AG04449 (cell line): ENCODE results near the gene ERN1.
"Not testable (repeated sequence)": the region's sequence is repeated elsewhere in the genome, so short reads cannot be mapped to it uniquely, and the experiment has no call there.

ENCODE experiments used
- CTCF ChIA-PET: fragments of 350-600 bp; formaldehyde crosslinking; extraction: SDS; loops from one replicate; lab custom pipeline; 2021; ENCODE audit warnings: antibody characterized with exemption; lab: Yijun Ruan, JAX
- POLR2A ChIA-PET: fragments of 400-600, 350-600 bp; formaldehyde crosslinking; extraction: SDS; loops from one replicate; lab custom pipeline; 2020; ENCODE audit warnings: antibody characterized with exemption, inconsistent platforms; lab: Yijun Ruan, JAX
- DNase-seq: peaks from one replicate; pipeline ENCODE4 v3.0.0-alpha.2; 2010; ENCODE audit warnings: low read depth, low spot score
- H3K4me3 ChIP-seq: 2 replicates; pipeline ENCODE4 v1.5.1; 2011; ENCODE audit warnings: low read depth, mild to moderate bottlenecking, control low read depth, low read length
- TF ChIP-seq, protein P1 (sequence below): IDR thresholded peaks from one replicate; pipeline ENCODE4 v1.5.1; 2011; ENCODE audit warnings: mild to moderate bottlenecking, moderate library complexity, low read length, control low read depth, inconsistent platforms; ENCODE audit not compliant: insufficient read depth; ENCODE audit errors: missing control alignments

The ERN1 gene

DNA sequence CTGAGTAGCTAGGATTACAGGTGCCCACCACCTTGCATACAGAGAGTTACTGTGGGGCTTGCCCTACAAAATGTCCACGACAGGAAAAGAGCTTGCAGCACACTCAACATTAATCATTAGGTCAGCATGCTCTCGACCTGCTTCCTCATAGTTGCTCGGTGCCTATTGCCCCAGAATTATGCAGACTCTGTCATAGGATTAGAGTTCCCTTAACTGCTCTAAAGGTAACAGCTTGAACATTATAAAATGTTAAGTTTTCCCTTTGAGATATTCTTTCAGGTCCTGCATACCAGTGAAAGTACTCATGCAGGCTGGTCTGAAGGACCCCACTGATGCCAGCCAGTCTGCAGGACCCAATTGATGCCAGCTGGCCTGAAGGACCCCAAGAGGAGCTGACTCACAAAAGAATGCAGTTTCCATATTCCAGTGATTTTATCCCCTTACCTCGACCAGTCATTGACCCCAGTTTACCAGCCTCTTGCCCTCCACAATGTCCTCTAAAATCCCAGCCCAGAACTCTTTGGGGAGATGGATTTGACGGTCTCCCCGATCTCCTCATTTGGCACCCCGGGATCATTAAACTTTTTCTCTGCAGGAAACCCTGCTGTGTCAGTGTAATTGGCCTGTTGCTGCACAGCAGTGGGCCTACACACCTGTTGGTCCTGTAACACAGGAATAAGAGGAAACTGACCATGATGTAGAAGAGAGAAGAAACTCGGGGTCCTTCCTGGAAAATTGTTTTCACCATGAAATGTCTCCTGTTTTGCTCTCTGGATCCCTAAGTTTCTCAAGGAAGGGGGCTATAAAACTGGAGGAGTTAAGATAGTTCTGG, 120.2 kb downstream of the ERN1 start:
- TF ChIP-seq, protein P1, sequence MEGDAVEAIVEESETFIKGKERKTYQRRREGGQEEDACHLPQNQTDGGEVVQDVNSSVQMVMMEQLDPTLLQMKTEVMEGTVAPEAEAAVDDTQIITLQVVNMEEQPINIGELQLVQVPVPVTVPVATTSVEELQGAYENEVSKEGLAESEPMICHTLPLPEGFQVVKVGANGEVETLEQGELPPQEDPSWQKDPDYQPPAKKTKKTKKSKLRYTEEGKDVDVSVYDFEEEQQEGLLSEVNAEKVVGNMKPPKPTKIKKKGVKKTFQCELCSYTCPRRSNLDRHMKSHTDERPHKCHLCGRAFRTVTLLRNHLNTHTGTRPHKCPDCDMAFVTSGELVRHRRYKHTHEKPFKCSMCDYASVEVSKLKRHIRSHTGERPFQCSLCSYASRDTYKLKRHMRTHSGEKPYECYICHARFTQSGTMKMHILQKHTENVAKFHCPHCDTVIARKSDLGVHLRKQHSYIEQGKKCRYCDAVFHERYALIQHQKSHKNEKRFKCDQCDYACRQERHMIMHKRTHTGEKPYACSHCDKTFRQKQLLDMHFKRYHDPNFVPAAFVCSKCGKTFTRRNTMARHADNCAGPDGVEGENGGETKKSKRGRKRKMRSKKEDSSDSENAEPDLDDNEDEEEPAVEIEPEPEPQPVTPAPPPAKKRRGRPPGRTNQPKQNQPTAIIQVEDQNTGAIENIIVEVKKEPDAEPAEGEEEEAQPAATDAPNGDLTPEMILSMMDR = no peak
- POLR2A ChIA-PET = interaction anchor here (0.8 kb wide), 1 partner anchor 13 kb away, joined by 3 read pairs; no protein-coding TSS in a partner anchor
- DNase-seq = no peak
- CTCF ChIA-PET = interaction anchor here (0.8 to 2.4 kb wide), 5 partner anchors 16 to 123 kb away, joined by 3 to 6 read pairs (median 3); partner anchors contain the start of gene GH1
- no peak overlapping the region for H3K4me3 ChIP-seq

GRCh38 chr17:64008830-64009229, 121.1 kb downstream of the ERN1 start:
- CTCF ChIA-PET = interaction anchor here (1.3 to 1.8 kb wide), 2 partner anchors 17 to 20 kb away, joined by 3 to 6 read pairs; no protein-coding TSS in a partner anchor
- H3K4me3 ChIP-seq = no peak overlapping the region
- POLR2A ChIA-PET = no interaction called here
- TF ChIP-seq, protein P1 = no peak
- no peak for DNase-seq

DNA sequence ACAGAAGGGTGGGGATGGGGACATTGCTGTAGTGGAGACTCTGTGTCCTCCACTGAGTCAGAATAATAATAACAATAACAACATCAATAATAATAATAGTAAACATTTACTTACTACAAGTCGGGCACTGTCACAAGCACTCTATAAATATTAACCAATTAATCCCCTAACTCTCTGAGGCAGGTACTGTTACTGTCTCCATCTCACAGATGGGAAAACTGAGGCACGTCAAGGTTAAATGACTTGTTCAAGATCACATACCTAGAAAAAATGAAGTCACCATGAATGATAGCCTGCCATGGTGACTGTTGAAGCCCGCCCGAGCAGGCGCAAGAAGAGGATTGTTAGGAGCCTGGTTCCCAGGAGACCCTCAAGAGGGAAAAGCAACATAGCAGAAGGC, 121.6 kb downstream of the ERN1 start:
- ChIA-PET CTCF (no interaction called here), POLR2A (no interaction called here)
- DNase-seq = no peak
- TF ChIP-seq, protein P1 = no peak
- H3K4me3 ChIP-seq = no peak overlapping the region

GRCh38 chr17:64007838-64008282, 122.1 kb downstream of the ERN1 start:
- no peak overlapping the region for H3K4me3 ChIP-seq
- TF ChIP-seq, protein P1 = no peak
- no peak for DNase-seq
- ChIA-PET POLR2A (no interaction called here), CTCF (interaction anchor here (1.0 to 3.8 kb wide), 3 partner anchors 9 to 19 kb away, joined by 4 to 39 read pairs (median 12); partner anchors contain the start of gene ICAM2)

- DNase-seq, H3K4me3 ChIP-seq, POLR2A ChIA-PET: not testable (repeated sequence)
- CTCF ChIA-PET = interaction anchor here (0.5 to 3.8 kb wide), 7 partner anchors 10 to 128 kb away, joined by 3 to 39 read pairs (median 4); partner anchors contain the start of genes GH1 and ICAM2
Observed at GRCh38 chr17:64007089-64007837, 122.7 kb downstream of the ERN1 start.

DNA sequence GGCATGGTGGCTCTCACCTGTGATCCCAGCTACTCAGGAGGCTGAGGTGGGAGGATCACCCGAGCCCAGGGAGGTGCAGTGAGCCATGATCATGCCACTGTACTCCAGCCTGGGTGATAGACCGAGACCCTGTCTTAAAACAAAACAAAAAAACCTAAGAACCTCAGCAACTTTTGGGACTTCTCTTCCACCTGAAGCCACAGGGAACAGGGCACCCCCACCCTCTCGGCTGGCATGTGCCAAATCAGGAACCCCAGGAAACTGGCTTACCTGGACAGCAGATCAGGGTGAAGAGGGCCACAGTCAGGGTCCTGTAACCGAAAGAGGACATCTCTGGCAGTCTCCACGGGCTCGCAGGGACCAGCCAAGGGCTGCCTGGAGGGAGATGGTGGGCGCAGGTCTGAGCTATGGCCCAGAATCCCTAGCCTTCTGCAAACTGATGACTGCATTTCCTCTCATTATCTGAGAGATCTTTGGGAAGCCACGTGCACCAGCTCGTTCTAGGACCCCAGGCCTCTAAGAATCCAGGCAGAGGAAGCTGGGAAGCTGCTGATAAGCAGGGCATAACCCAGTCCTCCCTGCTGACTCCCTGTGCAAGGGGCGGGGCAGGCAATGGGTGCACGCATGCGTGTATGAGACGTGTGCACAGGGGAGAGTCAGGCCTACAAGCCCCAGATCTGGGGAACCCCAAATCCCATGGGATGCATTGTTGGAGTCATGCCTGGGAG, 123.4 kb downstream of the ERN1 start:
- no peak overlapping the region for H3K4me3 ChIP-seq

More for the DNA sequence above, 123.4 kb downstream of the ERN1 start:
- ChIA-PET CTCF (interaction anchor here (0.5 to 3.8 kb wide), 11 partner anchors 10 to 129 kb away, joined by 3 to 39 read pairs (median 4); partner anchors contain the start of genes GH1 and ICAM2), POLR2A (no interaction called here)
- no peak for DNase-seq
- TF ChIP-seq, protein P1 = no peak
